H4 (cell line): Measurements from ENCODE around the gene ADRA2B. TPM values are rescaled to one million over a fixed set of nuclear protein-coding genes. Genes with fewer than 3 reads are reported as not detected.

ENCODE experiments used
- DNase-seq: peaks from one replicate; pipeline ENCODE4 v3.0.0-alpha.2; 2015; ENCODE audit warnings: low spot score
- total RNA-seq: library from RNA; depleted of rRNA; stranded (reverse); fragments of >200 nt; shearing (Covaris generic); gene quantifications from 2 replicates; pipeline ENCODE4 v1.2.3, GENCODE V29; 2014

ADRA2B gene
- total RNA-seq, 1 experiment from 2014 or later, result not detected

DNA sequence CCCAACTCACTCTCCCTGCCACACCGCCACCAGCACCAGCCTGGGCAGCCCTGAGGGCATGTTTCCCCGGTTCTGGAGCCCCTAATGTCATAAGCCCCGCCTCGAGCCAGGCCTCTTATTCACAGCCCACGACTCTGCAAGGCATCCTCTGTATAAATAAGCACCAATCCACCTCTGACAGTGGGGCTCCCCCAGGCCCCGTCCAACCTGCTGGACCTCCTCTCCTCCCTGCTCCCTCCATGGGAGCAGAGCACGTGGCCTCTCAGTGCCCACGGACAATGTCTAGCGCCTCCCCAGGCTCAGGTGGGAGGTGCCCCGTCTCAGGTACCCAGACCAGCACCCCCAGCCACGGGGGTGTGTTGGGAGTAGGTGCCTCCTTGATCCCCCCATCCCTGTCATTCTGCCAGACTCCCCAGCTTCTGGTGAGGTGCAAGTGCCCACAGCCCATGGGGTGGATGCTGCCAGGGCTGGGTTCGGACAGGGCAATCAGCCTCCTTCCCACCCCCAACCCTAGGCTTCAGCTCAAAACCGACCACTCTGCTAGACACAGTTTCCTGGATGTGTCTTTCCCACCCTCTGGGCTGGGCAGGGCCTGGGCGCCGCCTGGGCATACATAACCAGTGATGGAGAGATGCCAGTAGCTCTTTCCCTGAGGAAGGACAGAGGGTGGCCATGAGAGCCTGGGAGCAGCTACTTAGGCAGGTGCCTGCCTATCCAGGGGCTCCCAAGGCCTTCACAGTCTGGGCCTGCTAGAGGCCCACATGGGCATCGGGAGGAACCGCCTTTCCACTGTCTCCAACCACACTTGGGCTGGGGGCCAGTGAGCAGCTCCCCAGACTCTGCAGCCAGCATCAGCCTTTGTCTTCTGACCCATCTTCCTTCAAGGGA is 1.6 kb upstream of the ADRA2B start:
- no peak for DNase-seq

GRCh38 chr2:96116879-96117533 is 635 bp upstream of the ADRA2B start:
- no peak for DNase-seq

GRCh38 chr2:96115631-96116423 is 544 bp downstream of the ADRA2B start:
- no peak for DNase-seq

- DNase-seq, result no peak
Observed at GRCh38 chr2:96114903-96115581, 1.3 kb downstream of the ADRA2B start.

GRCh38 chr2:96114546-96114902 is 1.8 kb downstream of the ADRA2B start:
- DNase-seq, result no peak

DNA sequence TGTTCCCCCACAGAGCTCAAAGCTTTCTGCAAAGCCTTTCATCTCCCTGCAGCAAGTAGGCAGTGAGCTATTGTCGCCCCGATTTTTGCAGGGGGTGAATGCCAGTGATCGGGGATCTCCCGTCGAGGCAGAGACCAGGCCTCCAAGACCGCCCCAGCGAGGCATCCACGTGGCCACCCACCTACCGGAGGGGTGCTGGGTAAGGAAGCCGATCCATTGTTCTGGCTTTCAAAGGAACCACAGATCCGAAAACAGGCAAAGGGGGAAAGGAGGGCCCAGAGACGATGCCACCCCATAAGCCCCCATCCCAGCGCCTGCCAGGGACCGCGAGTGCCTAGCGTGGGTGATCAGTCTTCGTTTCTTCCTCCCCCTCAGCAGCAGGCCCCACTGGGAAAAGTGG is 2.4 kb downstream of the ADRA2B start:
- no peak for DNase-seq

DNA sequence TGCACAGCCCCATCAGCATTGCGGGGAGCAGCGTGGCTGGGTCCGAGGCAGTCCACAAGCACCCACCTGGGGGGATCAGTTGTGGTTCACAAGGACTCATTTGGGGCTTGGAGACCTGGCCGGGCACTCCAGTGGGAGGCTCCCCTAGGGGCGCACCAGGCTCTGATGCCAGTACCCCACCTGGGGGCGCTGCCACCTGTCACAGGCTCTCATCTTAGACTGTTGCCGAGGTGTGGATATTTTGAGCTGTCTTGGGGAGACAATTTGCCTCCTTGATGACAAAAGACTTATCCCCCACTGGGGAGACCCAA is 3.0 kb downstream of the ADRA2B start:
- no peak for DNase-seq

DNA sequence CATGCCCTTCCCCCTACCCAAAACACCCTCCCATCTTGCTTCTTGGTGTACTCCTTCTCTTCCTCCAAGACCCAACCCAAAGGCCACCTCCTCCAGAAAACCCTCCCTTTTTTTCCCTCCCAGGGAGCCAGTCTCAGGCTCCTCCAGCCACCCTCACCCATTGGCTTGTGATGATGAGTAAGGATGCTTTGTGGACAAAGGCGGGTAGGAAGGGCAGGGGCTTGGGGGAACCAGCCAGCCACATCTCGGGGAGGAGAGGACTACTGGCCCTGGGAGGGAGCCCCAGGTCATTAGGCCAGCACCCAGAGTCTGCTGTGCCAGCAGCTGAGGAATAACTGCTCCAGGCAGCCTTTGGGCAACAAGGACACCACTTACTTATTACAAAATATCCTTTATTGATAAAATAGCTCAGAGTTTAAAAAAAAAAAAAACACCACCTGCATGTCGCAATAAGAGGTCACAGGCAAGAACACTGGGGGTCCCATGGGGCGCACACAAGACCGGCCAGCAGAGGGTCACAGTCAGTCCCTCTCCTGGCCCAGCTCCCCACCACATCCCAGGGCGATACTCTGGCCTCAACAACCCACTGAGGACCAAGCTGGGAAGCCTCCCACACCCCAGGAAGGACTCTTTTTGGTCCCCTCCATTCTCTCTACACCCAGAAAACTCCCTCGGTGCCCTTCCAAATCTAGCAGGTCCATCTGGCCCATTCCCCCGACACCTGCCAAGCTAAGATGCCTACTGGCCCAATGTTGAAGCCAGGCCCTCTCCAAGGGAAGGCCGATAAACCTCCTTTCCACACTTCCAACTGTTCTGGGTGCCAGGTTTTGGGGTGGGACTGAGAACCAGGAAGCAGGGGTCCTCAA is 3.6 kb downstream of the ADRA2B start:
- DNase-seq, result no peak

DNA sequence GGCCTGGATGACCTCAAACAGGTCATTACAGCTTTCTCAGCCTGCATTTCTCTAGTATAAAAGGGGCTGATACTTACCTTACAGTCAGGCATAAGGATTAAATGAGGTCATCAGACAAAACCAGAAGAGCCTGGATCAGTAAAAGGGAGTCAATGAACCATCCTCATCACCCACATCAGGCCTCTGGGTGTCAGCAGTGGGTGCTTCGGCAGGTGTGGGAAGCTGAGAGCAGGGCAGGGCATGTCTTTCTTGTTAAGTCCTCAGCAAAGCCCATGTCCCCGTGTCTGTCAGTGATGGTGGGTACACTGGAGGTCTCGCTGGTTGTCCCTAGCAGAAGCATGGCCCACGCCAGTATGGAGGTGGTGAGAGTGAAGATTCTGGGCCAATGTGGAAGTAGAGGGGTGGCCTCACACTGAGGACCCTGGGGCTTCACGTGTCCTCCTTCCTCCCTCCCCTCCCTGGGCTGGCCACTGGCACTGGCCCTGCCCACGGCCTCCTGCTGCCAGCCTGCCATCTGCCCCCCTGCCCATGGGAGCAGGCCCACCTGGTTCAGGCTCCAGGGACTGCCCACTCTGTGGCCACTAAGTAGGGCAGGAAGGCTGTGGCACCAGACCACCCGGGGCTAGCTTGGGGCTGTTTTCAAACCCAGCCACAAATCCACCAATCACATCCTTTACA is 4.4 kb downstream of the ADRA2B start:
- no peak for DNase-seq

DNA sequence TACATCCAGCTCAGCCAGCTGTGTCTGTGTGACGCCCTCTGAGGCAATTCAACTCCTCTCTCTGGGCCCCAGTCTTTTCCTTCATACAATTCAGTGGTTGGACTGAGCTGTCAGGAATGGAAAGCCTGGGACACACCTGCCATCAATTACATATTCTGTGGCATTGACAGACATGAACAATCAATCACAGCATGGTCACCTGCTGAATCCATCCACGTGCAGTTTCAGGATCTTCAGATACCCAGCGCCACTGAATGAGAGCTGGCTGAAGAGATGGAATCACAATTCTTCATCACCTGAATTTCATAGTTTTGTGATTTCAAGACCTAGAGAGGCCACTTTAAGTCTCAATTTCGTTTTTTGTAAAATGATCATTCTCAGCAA is 5.1 kb downstream of the ADRA2B start:
- DNase-seq, result no peak

DNA sequence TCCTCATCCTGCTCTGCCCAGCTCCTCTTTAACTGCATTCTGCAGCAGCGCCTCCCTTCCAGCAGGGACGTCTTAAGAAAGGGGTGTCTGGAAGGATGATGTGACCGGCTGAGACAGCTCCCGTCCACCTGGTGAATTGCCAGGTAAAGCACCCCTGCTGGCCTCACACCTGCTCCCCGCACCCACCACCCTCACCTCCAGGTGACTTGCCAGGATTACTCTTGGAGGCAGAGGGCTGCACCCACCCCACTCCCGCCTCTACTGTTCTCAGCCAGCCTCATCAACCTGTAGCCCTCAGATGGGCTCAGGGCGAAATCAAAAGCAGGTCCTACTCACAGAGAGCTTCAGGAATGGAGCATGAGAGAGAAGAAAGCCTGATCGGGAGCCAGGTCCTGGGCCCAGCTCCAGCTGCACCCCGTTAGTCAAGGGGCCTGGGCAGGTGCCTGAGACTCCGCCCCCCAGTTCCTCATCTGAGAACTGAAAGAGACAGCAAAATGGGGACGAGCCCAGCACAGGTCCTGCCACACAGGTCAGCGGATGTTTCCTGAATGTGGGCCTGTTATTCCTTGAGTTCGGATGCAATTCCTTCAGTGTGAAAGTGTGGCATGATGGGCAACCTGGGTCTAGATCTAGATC is 5.6 kb downstream of the ADRA2B start:
- no peak for DNase-seq

GRCh38 chr2:96109931-96110511 is 6.3 kb downstream of the ADRA2B start:
- no peak for DNase-seq

DNA sequence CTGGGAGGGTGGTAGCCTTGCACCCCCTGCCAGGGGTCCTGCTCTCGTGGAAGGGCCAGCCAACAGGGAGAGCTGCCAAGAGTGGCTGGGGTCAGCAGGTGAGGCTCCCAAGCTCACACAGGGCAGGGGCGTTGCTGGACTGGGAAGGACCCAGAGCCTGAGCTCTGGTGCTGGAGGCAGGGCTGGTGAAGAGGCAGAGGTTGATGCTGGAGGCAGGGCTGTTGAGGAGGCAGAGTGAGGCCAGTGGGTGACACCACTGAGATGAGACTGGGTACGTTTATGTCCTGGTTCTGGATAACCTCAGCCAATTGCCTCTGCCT is 7.0 kb downstream of the ADRA2B start:
- no peak for DNase-seq

DNA sequence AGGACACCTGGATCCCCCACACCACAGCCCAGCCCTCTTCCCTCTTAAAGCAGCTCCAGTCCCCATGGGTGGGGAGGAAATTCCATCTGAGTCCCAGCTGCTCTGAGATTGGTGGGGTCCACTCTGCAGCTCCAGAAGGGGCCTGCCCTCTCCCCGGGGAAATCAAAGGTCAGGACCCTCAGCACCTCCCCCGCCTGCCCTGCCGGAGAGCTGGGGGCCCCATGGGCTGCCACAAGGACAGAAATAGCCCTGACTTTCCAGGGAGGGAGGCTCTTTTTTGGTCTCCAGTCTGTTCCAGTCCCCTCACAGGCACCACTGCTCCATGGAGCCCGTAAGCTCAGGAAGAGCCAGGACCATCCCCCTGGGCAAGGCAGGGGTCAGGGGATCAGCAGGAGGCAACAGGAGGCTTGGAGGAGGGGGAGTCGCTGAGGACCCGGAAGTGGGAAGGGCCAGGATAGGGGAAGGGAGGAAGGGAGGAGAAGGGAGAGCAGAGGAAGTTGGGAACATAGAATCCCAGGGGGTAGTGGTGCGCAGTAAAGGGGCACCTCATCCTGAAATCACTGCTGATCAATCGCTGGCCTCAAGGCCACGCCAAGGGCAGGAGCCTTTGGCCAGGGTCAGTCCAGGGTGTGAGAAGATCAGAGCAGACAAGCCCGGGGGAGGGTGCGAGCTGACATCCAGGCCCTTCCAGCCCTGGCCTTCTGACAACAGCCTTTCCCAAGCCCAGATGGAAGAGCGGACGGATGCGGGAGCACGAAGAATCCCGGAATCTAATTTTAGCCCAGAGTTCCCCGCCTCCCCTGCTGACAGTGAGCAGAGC is 7.6 kb downstream of the ADRA2B start:
- no peak for DNase-seq

- no peak for DNase-seq
Observed at GRCh38 chr2:96108151-96108540, 8.2 kb downstream of the ADRA2B start.

DNA sequence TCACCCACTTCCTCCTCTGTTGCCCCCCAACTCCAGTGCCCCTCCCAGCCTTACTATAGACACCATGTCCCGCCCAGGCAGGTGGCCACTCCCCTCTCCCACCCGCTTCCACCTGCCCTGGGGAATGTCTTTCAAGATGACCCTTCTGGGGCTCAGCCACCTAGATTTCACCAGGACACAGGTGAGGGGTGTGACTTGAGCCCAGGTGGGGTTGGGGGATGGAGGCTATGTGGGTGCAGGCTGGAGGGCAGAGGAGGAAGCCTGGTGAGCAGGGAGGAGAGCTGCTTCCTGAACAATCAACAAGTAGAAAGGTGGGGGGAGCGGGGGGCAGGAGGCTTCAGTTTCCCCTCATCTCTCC is 8.7 kb downstream of the ADRA2B start:
- DNase-seq, result no peak

DNA sequence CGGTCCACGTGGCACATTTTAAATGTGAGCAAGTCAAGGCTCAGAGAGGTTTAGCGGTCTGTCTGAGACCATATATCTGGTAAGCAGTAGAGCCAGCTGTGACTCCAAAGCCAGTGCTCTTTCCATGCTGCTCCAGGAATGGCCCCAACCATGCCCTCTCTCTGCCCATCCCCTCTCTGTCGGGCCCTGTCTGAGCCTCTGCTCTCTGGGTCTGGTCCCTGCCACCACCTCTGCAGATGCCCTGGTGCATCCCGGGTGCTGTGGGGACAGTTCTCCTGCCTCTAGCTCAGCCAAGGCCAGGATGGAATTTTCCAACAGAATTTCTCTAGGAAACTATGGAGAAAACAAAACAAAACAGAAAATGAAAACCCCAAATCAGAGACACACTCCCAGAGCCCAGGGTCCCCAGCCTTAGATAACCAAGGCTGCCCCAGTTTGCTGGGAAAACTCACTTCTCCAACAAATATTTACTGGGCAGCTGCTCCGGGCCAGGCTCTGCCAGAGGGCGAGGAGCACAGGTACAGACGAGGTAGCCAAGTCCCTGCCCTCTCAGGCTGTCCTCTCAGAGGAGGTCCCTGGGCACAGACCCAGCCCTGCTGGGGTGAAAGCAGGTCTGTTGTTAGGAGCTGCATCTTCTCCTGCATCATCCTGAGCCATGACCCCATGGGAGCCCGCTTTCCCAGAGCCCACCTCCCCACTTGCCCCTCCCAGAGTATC is 9.2 kb downstream of the ADRA2B start:
- DNase-seq, result no peak

- DNase-seq, result no peak
Observed at GRCh38 chr2:96105994-96106715, 10.2 kb downstream of the ADRA2B start.
